Natural killer cell (primary cell): ENCODE results near the gene ALAS1. TPM values are rescaled to one million over a fixed set of nuclear protein-coding genes. Genes with fewer than 3 reads are reported as not detected.

Experiments used
- ATAC-seq, 3 donors: fragments of 150-1000 bp in 2 of 3; fragments of 200-7000 bp in 1 of 3; cut with Tn5 transposase; 1 replicate in 1 of 3; 2 replicates in 2 of 3; pipeline ENCODE4 v1.10.0; 2021; ENCODE audit warnings: mild to moderate bottlenecking in 2 of 3, moderate library complexity in 2 of 3
- DNase-seq, 2 donors: peaks; one replicate each; pipeline versions ENCODE4 v3.0.0 to v3.0.0-alpha.2; 2013 to 2021; ENCODE audit warnings: mixed read lengths in 1 of 2
- H3K27ac ChIP-seq: one replicate; pipeline ENCODE4 v1.5.1; 2013; ENCODE audit warnings: mild to moderate bottlenecking, low read length
- H3K27me3 ChIP-seq: one replicate; pipeline ENCODE4 v1.6.1; 2013; ENCODE audit warnings: low read length; ENCODE audit not compliant: control insufficient read depth, insufficient read depth
- H3K36me3 ChIP-seq: one replicate; pipeline ENCODE4 v1.6.1; 2013; ENCODE audit warnings: low read length; ENCODE audit not compliant: control insufficient read depth, insufficient read depth
- H3K4me1 ChIP-seq: one replicate; pipeline ENCODE4 v1.6.1; 2013; ENCODE audit warnings: low read length; ENCODE audit not compliant: control insufficient read depth, insufficient read depth
- H3K4me3 ChIP-seq: one replicate; pipeline ENCODE4 v1.5.1; 2013; ENCODE audit warnings: low read length
- H3K9me3 ChIP-seq: one replicate; pipeline ENCODE4 v1.6.1; 2013; ENCODE audit warnings: low read length; ENCODE audit not compliant: control insufficient read depth, insufficient read depth
- H3K27ac Mint-ChIP-seq, 2 donors: one replicate each; pipeline ENCODE4 v1.8.0; 2022; ENCODE audit warnings: mild to moderate bottlenecking in 2 of 2, mixed read lengths in 2 of 2, moderate library complexity in 1 of 2
- H3K27me3 Mint-ChIP-seq, 2 donors: one replicate each; pipeline ENCODE4 v1.8.0; 2022; ENCODE audit warnings: low read depth in 2 of 2, mixed read lengths in 2 of 2
- H3K36me3 Mint-ChIP-seq: one replicate; pipeline ENCODE4 v1.8.0; 2022; ENCODE audit warnings: mixed read lengths
- H3K4me1 Mint-ChIP-seq, 2 donors: one replicate each; pipeline ENCODE4 v1.8.0; 2022; ENCODE audit warnings: mixed read lengths in 2 of 2
- H3K4me3 Mint-ChIP-seq: one replicate; pipeline ENCODE4 v1.8.0; 2022; ENCODE audit warnings: mild to moderate bottlenecking, moderate library complexity, mixed read lengths
- H3K9me3 Mint-ChIP-seq, 2 donors: one replicate each; pipeline ENCODE4 v1.8.0; 2022; ENCODE audit warnings: mixed read lengths in 2 of 2
- WGBS: methylation state at CpG from one replicate; pipeline ENCODE4 v1.1.7; 2013; ENCODE audit warnings: missing lambda C conversion rate; ENCODE audit not compliant: insufficient coverage; 5-methylcytosine and 5-hydroxymethylcytosine counted together
- intact Hi-C: fragments of 100-400 bp; cut with micrococcal nuclease; formaldehyde crosslinking; loops from one replicate; pipeline ENCODE4 v1.14.2; 2022
- total RNA-seq, 4 donors: library from RNA; stranded (reverse); fragments of 120-200 nt in 1 of 4; gene quantifications; one replicate each; pipeline versions ENCODE4 v1.2.3 to v1.2.4, GENCODE V29; 2013 to 2022
- TF ChIP-seq, protein P1 (sequence below): fragments of 200-600 bp; IDR thresholded peaks from one replicate; pipeline ENCODE4 v1.8.0; 2022; ENCODE audit warnings: antibody characterized with exemption

Gene ALAS1
- total RNA-seq, 3 donors from 2014 or later (not counting 1 experiment from before 2014, with no cell fraction given), result 17.0 to 34.5 (median 33.4) TPM

DNA sequence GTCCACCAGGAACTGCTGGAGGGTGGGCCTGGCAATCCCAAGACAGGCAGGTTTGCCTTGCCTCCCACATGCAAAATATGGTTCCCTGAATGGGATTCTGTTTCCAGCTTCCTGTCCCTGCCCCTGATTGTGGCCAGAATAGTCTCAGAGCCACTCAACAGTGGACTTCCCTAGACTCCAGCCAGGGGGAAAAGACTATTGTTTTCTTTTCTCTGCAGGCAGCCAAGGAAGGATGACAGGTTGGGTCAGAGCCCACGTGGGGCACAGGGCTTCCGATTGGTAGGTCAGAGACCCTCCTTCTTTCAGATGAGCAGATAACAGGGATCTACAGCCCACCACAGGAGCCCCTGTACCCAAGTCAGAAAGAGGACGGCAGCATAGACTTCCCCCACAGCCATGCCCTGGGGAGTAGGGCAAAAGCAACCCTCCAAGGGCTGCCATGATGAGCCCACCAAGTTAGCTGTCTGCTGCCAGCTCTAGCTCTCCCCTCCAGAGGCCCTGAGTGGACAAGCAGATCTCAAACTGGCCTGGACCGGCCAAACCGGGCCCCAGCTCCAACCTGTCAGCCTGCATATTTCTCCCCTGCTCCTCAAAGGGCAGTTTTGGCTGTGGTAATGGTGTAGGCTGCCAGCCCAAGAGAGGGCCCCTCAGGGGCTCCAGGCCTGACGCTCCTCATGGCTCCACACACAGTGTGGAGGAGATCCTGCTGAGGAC is 21.1 kb downstream of the ALAS1 start:
- intact Hi-C loops, result no loop called here
- H3K4me1 ChIP-seq, result peaks cover 70% of the 10 kb centered on the region
- Mint-ChIP-seq H3K4me1 (peaks cover 39 to 40% of the 10 kb centered on the region in 2 donors), H3K27ac (peak overlapping the region; percentile 68 to 80), H3K27me3 (no peaks in the 10 kb centered on the region), H3K36me3 (peaks cover 10% of the 10 kb centered on the region), H3K9me3 (no peaks in the 10 kb centered on the region), H3K4me3 (peak overlapping the region; percentile 82)
- peaks cover 17% of the 10 kb centered on the region for H3K36me3 ChIP-seq
- no peaks in the 10 kb centered on the region for H3K27me3 ChIP-seq
- no peak overlapping the region for H3K4me3 ChIP-seq
- 88% methylated on average over 5 of the region's 6 CpGs for WGBS
- TF ChIP-seq, protein P1, sequence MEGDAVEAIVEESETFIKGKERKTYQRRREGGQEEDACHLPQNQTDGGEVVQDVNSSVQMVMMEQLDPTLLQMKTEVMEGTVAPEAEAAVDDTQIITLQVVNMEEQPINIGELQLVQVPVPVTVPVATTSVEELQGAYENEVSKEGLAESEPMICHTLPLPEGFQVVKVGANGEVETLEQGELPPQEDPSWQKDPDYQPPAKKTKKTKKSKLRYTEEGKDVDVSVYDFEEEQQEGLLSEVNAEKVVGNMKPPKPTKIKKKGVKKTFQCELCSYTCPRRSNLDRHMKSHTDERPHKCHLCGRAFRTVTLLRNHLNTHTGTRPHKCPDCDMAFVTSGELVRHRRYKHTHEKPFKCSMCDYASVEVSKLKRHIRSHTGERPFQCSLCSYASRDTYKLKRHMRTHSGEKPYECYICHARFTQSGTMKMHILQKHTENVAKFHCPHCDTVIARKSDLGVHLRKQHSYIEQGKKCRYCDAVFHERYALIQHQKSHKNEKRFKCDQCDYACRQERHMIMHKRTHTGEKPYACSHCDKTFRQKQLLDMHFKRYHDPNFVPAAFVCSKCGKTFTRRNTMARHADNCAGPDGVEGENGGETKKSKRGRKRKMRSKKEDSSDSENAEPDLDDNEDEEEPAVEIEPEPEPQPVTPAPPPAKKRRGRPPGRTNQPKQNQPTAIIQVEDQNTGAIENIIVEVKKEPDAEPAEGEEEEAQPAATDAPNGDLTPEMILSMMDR, result no peak
- no peaks in the 10 kb centered on the region for H3K9me3 ChIP-seq
- ATAC-seq, result no peak
- DNase-seq, result peak in 1 of 2 donors; percentile 8
- peak overlapping the region; percentile 51 for H3K27ac ChIP-seq

DNA sequence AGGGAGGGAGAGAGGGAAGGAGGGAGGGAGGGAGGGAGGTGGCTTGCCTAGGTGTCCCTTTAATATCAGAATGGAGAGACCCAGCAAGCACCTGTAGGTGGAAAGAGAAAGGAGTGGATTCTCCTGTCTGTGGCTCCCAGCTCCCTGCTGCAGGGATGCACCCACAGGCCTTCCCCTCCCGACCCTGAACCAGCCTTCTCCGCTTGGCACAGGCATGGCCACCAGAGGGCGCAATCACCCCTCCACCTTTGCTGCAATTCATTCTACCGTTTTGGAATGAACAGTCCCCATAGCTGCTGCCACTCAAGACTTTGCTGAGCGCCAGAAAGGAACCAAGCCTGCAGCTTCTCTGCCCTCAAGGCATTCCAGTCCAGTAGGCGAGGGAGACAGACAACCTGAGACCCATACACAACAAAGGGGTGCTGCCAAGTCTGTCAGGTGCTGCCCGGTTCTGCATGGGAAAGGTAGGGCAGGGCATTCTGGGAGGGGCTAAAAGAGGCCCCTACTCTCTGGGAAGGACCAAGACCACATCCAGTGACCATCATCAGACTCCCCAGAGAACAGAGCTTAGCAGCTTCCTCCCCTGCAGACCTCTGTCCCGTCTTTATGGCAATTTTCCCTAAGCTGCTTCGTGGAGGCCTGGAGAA is 22.5 kb downstream of the ALAS1 start:
- DNase-seq (peak; percentile 79 to 93), ATAC-seq (peak; percentile 83 to 87 (median 84))
- Mint-ChIP-seq H3K4me3 (peak overlapping the region; percentile 40), H3K27ac (peak overlapping the region in 1 of 2 donors; percentile 10), H3K36me3 (no peaks in the 10 kb centered on the region), H3K4me1 (peaks cover 39 to 40% of the 10 kb centered on the region in 2 donors), H3K9me3 (no peaks in the 10 kb centered on the region), H3K27me3 (no peaks in the 10 kb centered on the region)
- no peak overlapping the region for H3K27ac ChIP-seq
- no peaks in the 10 kb centered on the region for H3K9me3 ChIP-seq
- 38% methylated on average over 9 of the region's 9 CpGs for WGBS
- intact Hi-C loops, result loop anchor here (1.0 to 5.0 kb wide), 2 partner anchors 119 to 227 kb away; partner anchors contain the start of gene SEMA3G
- H3K27me3 ChIP-seq, result no peaks in the 10 kb centered on the region
- peaks cover 3% of the 10 kb centered on the region for H3K36me3 ChIP-seq
- TF ChIP-seq, protein P1, result peak; percentile 76
- no peak overlapping the region for H3K4me3 ChIP-seq
- H3K4me1 ChIP-seq, result peaks cover 73% of the 10 kb centered on the region

DNA sequence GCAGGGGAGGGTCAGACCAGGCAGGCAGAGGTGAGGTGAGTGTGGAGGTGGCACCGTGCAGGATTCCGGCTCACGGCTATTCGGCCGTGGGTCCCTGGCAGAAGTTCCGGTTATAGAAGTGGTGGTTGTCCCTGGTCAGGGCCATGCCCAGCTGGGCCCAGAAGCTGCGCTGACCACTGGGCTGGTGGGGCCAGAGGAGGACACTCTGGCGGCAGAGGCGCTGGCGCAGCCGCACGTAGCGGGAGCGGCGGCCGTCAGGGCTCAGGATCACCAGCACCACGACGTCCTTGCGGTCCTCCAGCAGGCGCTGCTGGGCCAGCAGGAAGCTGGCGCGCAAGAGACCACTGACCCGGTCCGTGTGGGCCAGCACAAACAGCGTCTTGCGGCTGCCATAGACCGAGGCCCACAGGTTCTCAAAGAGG is 23.2 kb downstream of the ALAS1 start:
- no peak overlapping the region for H3K27ac ChIP-seq
- no peak overlapping the region for H3K4me3 Mint-ChIP-seq
- H3K4me1 ChIP-seq, result peaks cover 79% of the 10 kb centered on the region
- H3K36me3 ChIP-seq, result no peaks in the 10 kb centered on the region
- 96% methylated on average over 27 of the region's 27 CpGs for WGBS
- no peak for DNase-seq
- ATAC-seq, result no peak
- no peaks in the 10 kb centered on the region for H3K27me3 Mint-ChIP-seq
- no peaks in the 10 kb centered on the region for H3K36me3 Mint-ChIP-seq
- no peak overlapping the region for H3K27ac Mint-ChIP-seq
- peaks cover 40 to 45% of the 10 kb centered on the region in 2 donors for H3K4me1 Mint-ChIP-seq
- TF ChIP-seq, protein P1, result no peak
- H3K9me3 Mint-ChIP-seq, result no peaks in the 10 kb centered on the region
- no peaks in the 10 kb centered on the region for H3K27me3 ChIP-seq
- intact Hi-C loops, result loop anchor here (5.0 kb wide), 1 partner anchor 226 kb away; the partner anchor contains the start of gene SEMA3G
- no peak overlapping the region for H3K4me3 ChIP-seq
- H3K9me3 ChIP-seq, result no peaks in the 10 kb centered on the region
